ENCODE data around the gene CCDC192.

- TF ChIP-seq MXI1 (conservative IDR thresholded peaks at IDR 0.05; ENCODE audit: poor library complexity, severe bottlenecking) (no peak), EZH2 (IDR thresholded peaks at IDR 0.05; ENCODE audit: borderline replicate concordance, insufficient read depth, low read length, poor library complexity, severe bottlenecking) (no peak), CTCF (IDR thresholded peaks at IDR 0.05; ENCODE audit: poor library complexity, severe bottlenecking) (no peak), SMC3 (conservative IDR thresholded peaks at IDR 0.05; ENCODE audit: poor library complexity) (no peak), EP300 (conservative IDR thresholded peaks at IDR 0.05; ENCODE audit: poor library complexity, severe bottlenecking) (no peak), POLR2AphosphoS5 (IDR thresholded peaks at IDR 0.05) (no peak), REST (IDR thresholded peaks at IDR 0.05; ENCODE audit: borderline replicate concordance) (no peak), RAD21 (conservative IDR thresholded peaks at IDR 0.05) (no peak)
Measured at GRCh38 chr5:127969651-127970050, 266.5 kb downstream of the CCDC192 start.

All from neural cell (in vitro differentiated cells).